HFFc6 (cell line): ENCODE results near the gene FOXN1. TPM values are rescaled to one million over a fixed set of nuclear protein-coding genes. Genes with fewer than 3 reads are reported as not detected.

Source experiments
- DNase-seq: peaks from one replicate; pipeline ENCODE4 v3.0.0-alpha.2; 2018
- H3K27ac Mint-ChIP-seq: 2 replicates; pipeline ENCODE4 v1.8.0; 2020; ENCODE audit warnings: mild to moderate bottlenecking, mixed read lengths
- H3K27me3 Mint-ChIP-seq: 2 replicates; pipeline ENCODE4 v1.8.0; 2021; ENCODE audit warnings: mild to moderate bottlenecking, moderate library complexity, mixed read lengths; ENCODE audit not compliant: insufficient read depth
- H3K36me3 Mint-ChIP-seq: 2 replicates; pipeline ENCODE4 v1.8.0; 2021; ENCODE audit warnings: low read depth, mixed read lengths
- H3K4me1 Mint-ChIP-seq: 2 replicates; pipeline ENCODE4 v1.8.0; 2020; ENCODE audit warnings: low read depth, mixed read lengths
- H3K4me3 Mint-ChIP-seq: 2 replicates; pipeline ENCODE4 v1.8.0; 2020; ENCODE audit warnings: mild to moderate bottlenecking, moderate library complexity, mixed read lengths
- H3K9me3 Mint-ChIP-seq: 2 replicates; pipeline ENCODE4 v1.8.0; 2020; ENCODE audit warnings: mild to moderate bottlenecking, mixed read lengths
- CTCF ChIP-seq: fragments of 200-600 bp; sonication (generic); IDR thresholded peaks from 2 replicates; pipeline ENCODE4 v1.5.0; 2021; ENCODE audit warnings: antibody characterized with exemption, mild to moderate bottlenecking
- total RNA-seq, 6 experiments: library from RNA; stranded (reverse); fragmentation: NEBNext Ultra II Directional; extraction: Animal tissue kit (Norgen Biotek cat#: 25700); gene quantifications; 2 replicates in 1 of 6; 3 replicates in 5 of 6; pipeline ENCODE4 v1.2.3, GENCODE V29; 2021

The FOXN1 gene
- total RNA-seq, 6 experiments from 2014 or later: not detected

GRCh38 chr17:28576758-28577465 is 70.8 kb downstream of the FOXN1 start, which contains the start of gene ALDOC:
ALDOC (minus strand) TSS chr17:28576895; CDS start chr17:28575532, 1,363 bp downstream.
- no peaks in the 10 kb centered on the region for H3K9me3 Mint-ChIP-seq
- DNase-seq: peak; percentile 76
- peaks cover 2% of the 10 kb centered on the region for H3K27me3 Mint-ChIP-seq
- TF ChIP-seq CTCF: no peak
- H3K4me1 Mint-ChIP-seq: peaks cover 25% of the 10 kb centered on the region
- H3K4me3 Mint-ChIP-seq: peak within 1 kb of the TSS; percentile 52
- H3K27ac Mint-ChIP-seq: no peak within 1 kb of the TSS
- H3K36me3 Mint-ChIP-seq: peaks cover 4% of the 10 kb centered on the region; the same call in 1 of the 2 replicates

DNA sequence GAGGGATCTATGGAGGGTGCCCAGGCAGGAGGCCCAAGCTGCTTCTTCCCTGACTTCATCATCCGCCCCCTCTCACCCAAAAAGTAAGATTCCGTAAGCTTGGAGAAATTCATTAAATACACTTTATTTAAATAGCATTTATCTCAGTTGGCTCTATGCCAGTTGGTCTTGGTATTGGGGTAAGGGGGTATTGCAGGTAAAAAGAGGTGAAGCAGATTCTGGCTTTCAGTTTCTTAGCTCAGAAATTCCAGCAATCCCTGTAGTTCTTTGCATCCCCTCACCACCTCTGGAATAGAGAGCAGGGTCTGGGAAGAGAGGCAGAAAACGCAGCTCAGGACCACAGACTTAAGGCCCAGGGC is 71.3 kb downstream of the FOXN1 start:
- Mint-ChIP-seq H3K9me3 (no peaks in the 10 kb centered on the region), H3K27ac (no peak overlapping the region), H3K36me3 (peaks cover 4% of the 10 kb centered on the region; the same call in 1 of the 2 replicates), H3K4me1 (peaks cover 20% of the 10 kb centered on the region), H3K27me3 (peaks cover 2% of the 10 kb centered on the region), H3K4me3 (no peak overlapping the region)
- DNase-seq: no peak
- no peak for TF ChIP-seq CTCF

GRCh38 chr17:28578246-28579195 is 72.4 kb downstream of the FOXN1 start:
- peaks cover 13% of the 10 kb centered on the region for H3K4me1 Mint-ChIP-seq
- no peaks in the 10 kb centered on the region for H3K9me3 Mint-ChIP-seq
- peaks cover 2% of the 10 kb centered on the region for H3K27me3 Mint-ChIP-seq
- DNase-seq: no peak
- no peak overlapping the region for H3K4me3 Mint-ChIP-seq
- TF ChIP-seq CTCF: no peak
- peaks cover 4% of the 10 kb centered on the region; the same call in 1 of the 2 replicates for H3K36me3 Mint-ChIP-seq
- H3K27ac Mint-ChIP-seq: no peak overlapping the region

GRCh38 chr17:28579526-28579925 is 73.4 kb downstream of the FOXN1 start:
- Mint-ChIP-seq H3K4me3 (no peak overlapping the region), H3K27me3 (peaks cover 2% of the 10 kb centered on the region), H3K4me1 (peaks cover 13% of the 10 kb centered on the region), H3K9me3 (no peaks in the 10 kb centered on the region), H3K36me3 (peaks cover 4% of the 10 kb centered on the region; the same call in 1 of the 2 replicates), H3K27ac (no peak overlapping the region)
- TF ChIP-seq CTCF: no peak
- DNase-seq: no peak

GRCh38 chr17:28580959-28581358 is 74.8 kb downstream of the FOXN1 start:
- peaks cover 11% of the 10 kb centered on the region for H3K4me1 Mint-ChIP-seq
- H3K27me3 Mint-ChIP-seq: peaks cover 2% of the 10 kb centered on the region
- TF ChIP-seq CTCF: no peak
- no peak for DNase-seq
- no peak overlapping the region for H3K4me3 Mint-ChIP-seq
- H3K27ac Mint-ChIP-seq: no peak overlapping the region
- no peaks in the 10 kb centered on the region for H3K9me3 Mint-ChIP-seq
- H3K36me3 Mint-ChIP-seq: peaks cover 7% of the 10 kb centered on the region; the same call in 1 of the 2 replicates
